Measurements from ENCODE around the gene CHD9.

CHD9 gene

DNA sequence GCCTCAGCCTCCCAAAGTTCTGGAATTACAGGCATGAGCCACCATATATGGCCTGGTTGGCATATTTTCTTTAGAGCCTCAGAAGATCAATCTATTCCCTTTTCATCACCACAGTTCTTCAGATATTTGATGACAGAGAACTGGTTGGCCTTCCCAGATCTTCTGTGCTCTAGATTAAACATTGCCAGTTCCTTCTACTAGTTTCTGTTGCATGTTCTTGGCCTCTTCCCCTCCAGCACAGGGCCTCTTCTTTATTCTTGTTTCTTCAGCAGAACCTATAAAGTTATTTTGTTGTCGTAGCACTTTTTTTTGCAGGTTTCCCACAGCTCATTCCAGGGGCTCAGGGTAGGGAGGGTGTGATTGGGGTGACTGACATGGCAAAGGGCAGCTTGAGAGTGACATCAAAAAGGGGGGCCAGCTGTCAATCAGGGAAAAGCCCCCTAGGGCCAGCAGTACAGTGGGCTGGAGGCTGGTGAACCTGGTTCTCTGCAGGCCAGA lies 9.3 kb downstream of the CHD9 start:
- ChIA-PET POLR2A (no interaction called here), CTCF (interaction anchor here (0.7 to 1.5 kb wide), 5 partner anchors 16 to 35 kb away, joined by 3 to 6 read pairs (median 4); no protein-coding TSS in a partner anchor)
- WGBS (ENCODE audit: insufficient coverage): no CpG with 5 or more reads among the region's 1 CpG
- Histone ChIP-seq H3K4me1 (ENCODE audit: control extremely low read depth in 1 of 4, control insufficient read depth in 4 of 4, insufficient read depth in 4 of 4, low read length in 3 of 4) (peaks cover 2 to 33% (median 19%) of the 10 kb centered on the region in 4 experiments), H3K27ac (ENCODE audit: insufficient read depth in 1 of 2, low read depth in 1 of 2, low read length in 2 of 2, poor library complexity in 1 of 2, severe bottlenecking in 2 of 2) (no peak overlapping the region), H3K9me3 (ENCODE audit: control extremely low read depth in 1 of 5, control insufficient read depth in 4 of 5, insufficient read depth in 2 of 5, low read depth in 1 of 5, low read length in 4 of 5) (no peaks in the 10 kb centered on the region), H3K27me3 (replicated peaks in 2 of 5; ENCODE audit: control insufficient read depth in 4 of 5, insufficient read depth in 5 of 5, low read length in 4 of 5) (no peaks in the 10 kb centered on the region), H3K4me3 (ENCODE audit: control insufficient read depth in 1 of 7, extremely low read depth in 1 of 7, insufficient read depth in 4 of 7, low read depth in 2 of 7, low read length in 6 of 7) (no peak overlapping the region), H3K36me3 (ENCODE audit: control insufficient read depth in 4 of 4, insufficient read depth in 4 of 4, low read length in 3 of 4) (peaks cover 0 to 17% (median 4%) of the 10 kb centered on the region in 4 experiments)
- DNase-seq: no peak

GRCh38 chr16:53065461-53066061 lies 10.8 kb downstream of the CHD9 start:
- Histone ChIP-seq H3K4me3 (ENCODE audit: control insufficient read depth in 1 of 7, extremely low read depth in 1 of 7, insufficient read depth in 4 of 7, low read depth in 2 of 7, low read length in 6 of 7) (no peak overlapping the region), H3K27me3 (replicated peaks in 2 of 5; ENCODE audit: control insufficient read depth in 4 of 5, insufficient read depth in 5 of 5, low read length in 4 of 5) (no peaks in the 10 kb centered on the region), H3K4me1 (ENCODE audit: control extremely low read depth in 1 of 4, control insufficient read depth in 4 of 4, insufficient read depth in 4 of 4, low read length in 3 of 4) (peaks cover 2 to 40% (median 24%) of the 10 kb centered on the region in 4 experiments), H3K36me3 (ENCODE audit: control insufficient read depth in 4 of 4, insufficient read depth in 4 of 4, low read length in 3 of 4) (peaks cover 0 to 17% (median 5%) of the 10 kb centered on the region in 4 experiments), H3K27ac (ENCODE audit: insufficient read depth in 1 of 2, low read depth in 1 of 2, low read length in 2 of 2, poor library complexity in 1 of 2, severe bottlenecking in 2 of 2) (no peak overlapping the region), H3K9me3 (ENCODE audit: control extremely low read depth in 1 of 5, control insufficient read depth in 4 of 5, insufficient read depth in 2 of 5, low read depth in 1 of 5, low read length in 4 of 5) (no peaks in the 10 kb centered on the region)
- POLR2A ChIA-PET: interaction anchor here (0.6 to 0.7 kb wide), 2 partner anchors 33 to 68 kb away, joined by 3 to 7 read pairs; no protein-coding TSS in a partner anchor
- 100% methylated on average over 1 of the region's 6 CpGs for WGBS (ENCODE audit: insufficient coverage)
- no peak for DNase-seq
- CTCF ChIA-PET: interaction anchor here (0.6 to 1.2 kb wide), 4 partner anchors 8 to 25 kb away, joined by 3 to 4 read pairs (median 3); no protein-coding TSS in a partner anchor

DNA sequence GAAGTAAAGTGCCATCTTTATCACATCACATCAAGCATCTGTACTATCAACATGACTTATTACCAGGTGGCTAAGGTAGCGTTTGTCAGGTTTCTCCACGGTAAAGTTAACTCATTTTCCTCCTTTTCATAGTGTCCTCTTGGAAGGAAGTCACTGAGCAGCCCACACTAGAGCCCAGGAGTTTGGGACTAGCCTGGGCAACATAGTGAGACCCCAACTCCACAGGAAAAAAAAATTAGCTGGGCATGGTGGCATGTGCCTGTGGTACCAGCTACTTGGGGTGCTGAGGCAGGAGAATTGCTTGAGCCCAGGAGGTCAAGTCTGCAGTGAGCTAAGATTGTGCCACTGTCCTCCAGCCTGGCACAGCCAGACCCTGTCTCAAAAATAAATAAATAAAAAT lies 12.9 kb downstream of the CHD9 start:
- WGBS (ENCODE audit: insufficient coverage): 75% methylated on average over 2 of the region's 2 CpGs
- Histone ChIP-seq H3K36me3 (ENCODE audit: control insufficient read depth in 4 of 4, insufficient read depth in 4 of 4, low read length in 3 of 4) (peaks cover 0 to 17% (median 5%) of the 10 kb centered on the region in 4 experiments), H3K27ac (ENCODE audit: insufficient read depth in 1 of 2, low read depth in 1 of 2, low read length in 2 of 2, poor library complexity in 1 of 2, severe bottlenecking in 2 of 2) (no peak overlapping the region), H3K4me3 (ENCODE audit: control insufficient read depth in 1 of 7, extremely low read depth in 1 of 7, insufficient read depth in 4 of 7, low read depth in 2 of 7, low read length in 6 of 7) (no peak overlapping the region), H3K4me1 (ENCODE audit: control extremely low read depth in 1 of 4, control insufficient read depth in 4 of 4, insufficient read depth in 4 of 4, low read length in 3 of 4) (peaks cover 4 to 47% (median 33%) of the 10 kb centered on the region in 4 experiments), H3K27me3 (replicated peaks in 2 of 5; ENCODE audit: control insufficient read depth in 4 of 5, insufficient read depth in 5 of 5, low read length in 4 of 5) (no peaks in the 10 kb centered on the region), H3K9me3 (ENCODE audit: control extremely low read depth in 1 of 5, control insufficient read depth in 4 of 5, insufficient read depth in 2 of 5, low read depth in 1 of 5, low read length in 4 of 5) (no peaks in the 10 kb centered on the region)
- no peak for DNase-seq
- ChIA-PET CTCF (interaction anchor here (3.3 to 3.4 kb wide), 2 partner anchors 12 to 22 kb away, joined by 9 to 13 read pairs; partner anchors contain the start of gene CHD9), POLR2A (no interaction called here)

- H3K4me3 ChIP-seq (ENCODE audit: control insufficient read depth in 1 of 7, extremely low read depth in 1 of 7, insufficient read depth in 4 of 7, low read depth in 2 of 7, low read length in 6 of 7): no peak overlapping the region
- peaks cover 0 to 17% (median 5%) of the 10 kb centered on the region in 4 experiments for H3K36me3 ChIP-seq (ENCODE audit: control insufficient read depth in 4 of 4, insufficient read depth in 4 of 4, low read length in 3 of 4)
- H3K4me1 ChIP-seq (ENCODE audit: control extremely low read depth in 1 of 4, control insufficient read depth in 4 of 4, insufficient read depth in 4 of 4, low read length in 3 of 4): peaks cover 4 to 47% (median 34%) of the 10 kb centered on the region in 4 experiments
- ChIA-PET POLR2A (no interaction called here), CTCF (interaction anchor here (1.4 to 3.4 kb wide), 3 partner anchors 13 to 31 kb away, joined by 4 to 13 read pairs (median 9); partner anchors contain the start of gene CHD9)
- H3K27me3 ChIP-seq (replicated peaks in 2 of 5; ENCODE audit: control insufficient read depth in 4 of 5, insufficient read depth in 5 of 5, low read length in 4 of 5): no peaks in the 10 kb centered on the region
- no peak for DNase-seq
- 80% methylated on average over 2 of the region's 4 CpGs for WGBS (ENCODE audit: insufficient coverage)
- H3K27ac ChIP-seq (ENCODE audit: insufficient read depth in 1 of 2, low read depth in 1 of 2, low read length in 2 of 2, poor library complexity in 1 of 2, severe bottlenecking in 2 of 2): no peak overlapping the region
- H3K9me3 ChIP-seq (ENCODE audit: control extremely low read depth in 1 of 5, control insufficient read depth in 4 of 5, insufficient read depth in 2 of 5, low read depth in 1 of 5, low read length in 4 of 5): no peaks in the 10 kb centered on the region
These were observed 13.6 kb downstream of the CHD9 start for GRCh38 chr16:53068423-53068833.

DNA sequence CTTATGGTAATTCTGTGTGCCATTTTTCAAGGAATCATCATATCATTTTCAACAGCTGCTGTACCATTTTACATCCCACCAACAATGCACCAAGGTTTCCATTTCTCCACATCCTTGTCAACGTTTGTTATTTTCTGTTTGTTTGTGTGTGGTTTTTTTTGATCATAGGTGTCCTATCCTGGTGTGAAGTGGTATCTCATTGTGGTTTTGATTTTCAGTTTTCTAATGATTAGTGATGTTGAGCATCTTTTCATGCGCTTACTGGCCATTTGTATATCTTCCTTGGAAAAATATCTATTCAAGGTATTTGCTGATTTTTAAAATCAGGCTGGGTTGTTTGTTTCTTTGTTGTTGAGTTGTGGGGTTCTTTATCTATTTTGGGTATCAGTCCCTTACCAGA lies 15.0 kb downstream of the CHD9 start:
- H3K36me3 ChIP-seq (ENCODE audit: control insufficient read depth in 4 of 4, insufficient read depth in 4 of 4, low read length in 3 of 4): peaks cover 0 to 17% (median 5%) of the 10 kb centered on the region in 4 experiments
- POLR2A ChIA-PET: no interaction called here
- peaks cover 4 to 47% (median 33%) of the 10 kb centered on the region in 4 experiments for H3K4me1 ChIP-seq (ENCODE audit: control extremely low read depth in 1 of 4, control insufficient read depth in 4 of 4, insufficient read depth in 4 of 4, low read length in 3 of 4)
- H3K9me3 ChIP-seq (ENCODE audit: control extremely low read depth in 1 of 5, control insufficient read depth in 4 of 5, insufficient read depth in 2 of 5, low read depth in 1 of 5, low read length in 4 of 5): peaks cover 0 to 5% (median 2%) of the 10 kb centered on the region in 5 experiments
- no peaks in the 10 kb centered on the region for H3K27me3 ChIP-seq (replicated peaks in 2 of 5; ENCODE audit: control insufficient read depth in 4 of 5, insufficient read depth in 5 of 5, low read length in 4 of 5)
- CTCF ChIA-PET: interaction anchor here (1.4 to 3.4 kb wide), 3 partner anchors 9 to 20 kb away, joined by 3 to 13 read pairs (median 9); partner anchors contain the start of gene CHD9
- no peak for DNase-seq
- no peak overlapping the region for H3K27ac ChIP-seq (ENCODE audit: insufficient read depth in 1 of 2, low read depth in 1 of 2, low read length in 2 of 2, poor library complexity in 1 of 2, severe bottlenecking in 2 of 2)
- no peak overlapping the region for H3K4me3 ChIP-seq (ENCODE audit: control insufficient read depth in 1 of 7, extremely low read depth in 1 of 7, insufficient read depth in 4 of 7, low read depth in 2 of 7, low read length in 6 of 7)
- WGBS (ENCODE audit: insufficient coverage): no CpG with 5 or more reads among the region's 2 CpGs

- ChIA-PET CTCF (interaction anchor here (0.8 to 1.8 kb wide), 6 partner anchors 11 to 159 kb away, joined by 3 to 6 read pairs (median 3); no protein-coding TSS in a partner anchor), POLR2A (interaction anchor here (0.8 to 1.1 kb wide), 2 partner anchors 9 to 28 kb away, joined by 3 to 5 read pairs; no protein-coding TSS in a partner anchor)
- Histone ChIP-seq H3K27me3 (replicated peaks in 2 of 5; ENCODE audit: control insufficient read depth in 4 of 5, insufficient read depth in 5 of 5, low read length in 4 of 5) (no peaks in the 10 kb centered on the region), H3K4me3 (ENCODE audit: control insufficient read depth in 1 of 7, extremely low read depth in 1 of 7, insufficient read depth in 4 of 7, low read depth in 2 of 7, low read length in 6 of 7) (peak overlapping the region in 6 of 7 experiments; percentile 42 to 73 (median 62)), H3K27ac (ENCODE audit: insufficient read depth in 1 of 2, low read depth in 1 of 2, low read length in 2 of 2, poor library complexity in 1 of 2, severe bottlenecking in 2 of 2) (peak overlapping the region; percentile 46 to 79), H3K9me3 (ENCODE audit: control extremely low read depth in 1 of 5, control insufficient read depth in 4 of 5, insufficient read depth in 2 of 5, low read depth in 1 of 5, low read length in 4 of 5) (peaks cover 0 to 5% (median 3%) of the 10 kb centered on the region in 5 experiments), H3K36me3 (ENCODE audit: control insufficient read depth in 4 of 4, insufficient read depth in 4 of 4, low read length in 3 of 4) (peaks cover 0 to 11% (median 5%) of the 10 kb centered on the region in 4 experiments), H3K4me1 (ENCODE audit: control extremely low read depth in 1 of 4, control insufficient read depth in 4 of 4, insufficient read depth in 4 of 4, low read length in 3 of 4) (peaks cover 4 to 38% (median 28%) of the 10 kb centered on the region in 4 experiments)
- 0% methylated on average over 6 of the region's 6 CpGs for WGBS (ENCODE audit: insufficient coverage)
- peak; percentile 36 to 83 (median 78) for DNase-seq
These were observed 17.0 kb downstream of the CHD9 start for GRCh38 chr16:53071748-53072301.

Measured in common myeloid progenitor, CD34-positive (primary cell).